ENCODE measurements around the gene AGAP3. TPM values are rescaled to one million over a fixed set of nuclear protein-coding genes. Genes with fewer than 3 reads are reported as not detected.
"Not testable (repeated sequence)": the region's sequence is repeated elsewhere in the genome, so short reads cannot be mapped to it uniquely, and the experiment has no call there.

Gene AGAP3
- 10 to 100 TPM; 52.1 to 62.8 TPM for total RNA-seq

DNA sequence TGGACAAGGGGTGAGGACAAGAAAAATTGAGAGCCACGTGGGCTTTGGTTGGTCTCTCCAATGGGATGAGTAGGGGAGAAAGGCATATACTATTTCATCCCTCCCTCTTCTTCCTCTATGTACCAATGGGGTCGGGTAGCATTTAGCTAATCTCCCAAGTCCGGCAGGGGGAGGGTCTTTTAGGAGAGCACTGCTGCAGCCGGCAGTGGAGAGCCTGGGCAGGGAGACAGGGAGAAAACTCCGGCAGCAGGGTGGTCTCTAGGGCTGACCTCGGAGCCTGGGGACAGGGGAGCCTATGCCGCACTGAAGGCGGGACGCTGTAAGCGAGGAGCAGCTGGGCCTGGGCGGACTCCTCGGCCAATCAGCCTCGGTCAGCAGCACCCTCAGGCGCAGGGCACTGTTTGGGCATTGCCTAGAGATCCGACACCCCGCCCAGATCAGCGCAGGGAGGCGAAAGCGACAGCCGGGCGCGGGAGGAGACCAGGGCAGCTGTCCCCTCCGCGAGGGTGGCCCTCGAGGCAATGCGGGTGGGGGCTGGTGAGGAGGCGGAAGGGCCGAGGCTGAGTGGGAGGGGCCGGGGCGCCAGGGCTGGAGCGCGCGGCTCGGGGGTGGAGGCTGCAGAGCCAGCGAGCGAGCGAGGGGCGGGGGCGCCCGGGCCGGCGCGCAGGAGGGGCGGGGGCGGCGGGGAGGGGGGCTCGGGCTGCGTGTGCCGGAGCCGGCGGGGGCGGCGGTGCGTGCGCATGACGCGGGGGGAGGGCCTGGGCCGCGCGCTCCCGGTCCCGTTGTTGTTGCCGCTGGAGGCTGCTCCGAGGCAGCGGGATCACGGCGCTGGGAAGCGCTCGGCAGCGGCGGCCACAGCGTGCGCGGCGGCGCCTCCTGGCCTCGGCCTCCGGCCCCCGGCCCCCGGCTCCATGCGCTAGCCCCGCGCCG lies at the start of gene AGAP3:
AGAP3 (plus strand) TSS at position 785 of the 930 bp plus-strand sequence. CDS start 267 bp downstream, outside the sequence.
- Histone ChIP-seq H3K27me3 (replicated peaks; ENCODE audit: insufficient read depth) (no peaks in the 10 kb centered on the region), H3K4me1 (ENCODE audit: control insufficient read depth in 1 of 2, low read depth in 2 of 2) (peaks cover 37 to 60% of the 10 kb centered on the region in 2 donors)
- ATAC-seq (ENCODE audit: insufficient number of reproducible peaks, low FRiP score, low read depth): peak; percentile 21

DNA sequence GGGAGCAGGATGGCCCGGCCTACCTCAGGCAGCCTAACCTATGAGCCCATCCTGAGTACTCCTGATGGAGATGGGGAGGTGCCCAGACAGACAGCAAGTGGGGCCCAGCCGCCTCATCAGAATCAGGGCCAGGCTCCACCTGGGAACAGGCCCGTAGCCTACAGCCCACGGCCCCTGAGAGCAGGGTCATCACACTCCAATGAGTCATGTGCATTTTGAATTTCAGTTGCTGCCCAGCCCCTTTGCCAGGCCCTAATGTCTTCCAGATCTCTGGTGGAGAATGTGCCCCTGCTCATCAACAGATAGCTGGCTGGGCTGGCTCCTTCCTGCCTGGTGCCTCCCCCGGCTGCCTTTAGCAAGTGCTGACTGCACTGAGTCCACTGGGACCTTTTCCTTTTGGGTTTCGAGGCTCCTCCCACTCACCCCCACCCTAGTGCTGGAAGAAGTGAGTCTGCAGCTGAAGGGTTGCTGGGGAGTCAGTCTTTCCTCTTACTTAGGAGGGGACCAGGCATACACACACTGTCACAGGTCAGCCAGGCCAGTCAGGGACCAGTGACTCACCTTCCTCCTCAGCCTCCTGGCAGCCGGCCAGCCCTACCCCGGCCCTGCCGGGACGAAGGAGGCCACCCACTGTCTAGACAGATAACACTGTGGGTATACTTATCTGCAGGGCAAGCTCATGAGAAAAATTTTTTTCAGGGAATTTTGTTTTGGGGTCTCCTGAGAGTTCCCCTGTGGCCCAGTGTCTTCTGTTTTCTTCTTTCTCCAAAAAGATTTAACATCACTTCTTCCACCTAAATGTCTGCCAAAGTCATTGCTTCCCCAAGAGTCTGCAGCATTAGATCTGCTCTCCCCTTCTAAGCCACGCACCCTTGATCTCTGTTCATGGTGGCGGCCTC lies 47.1 kb upstream of the AGAP3 start:
- Histone ChIP-seq H3K4me1 (ENCODE audit: control insufficient read depth in 1 of 2, low read depth in 2 of 2) (peaks cover 11 to 12% of the 10 kb centered on the region in 2 donors), H3K27me3 (replicated peaks; ENCODE audit: insufficient read depth) (no peaks in the 10 kb centered on the region), H3K4me3 (no peak overlapping the region), H3K27ac (peak overlapping the region in 1 of 2 donors; percentile 62), H3K9me3 (no peaks in the 10 kb centered on the region), H3K36me3 (peaks cover 30% of the 10 kb centered on the region)
- ATAC-seq (ENCODE audit: insufficient number of reproducible peaks, low FRiP score, low read depth) (peak; percentile 84), DNase-seq (ENCODE audit: low spot score) (peak; percentile 63)
- TF ChIP-seq, protein P1, sequence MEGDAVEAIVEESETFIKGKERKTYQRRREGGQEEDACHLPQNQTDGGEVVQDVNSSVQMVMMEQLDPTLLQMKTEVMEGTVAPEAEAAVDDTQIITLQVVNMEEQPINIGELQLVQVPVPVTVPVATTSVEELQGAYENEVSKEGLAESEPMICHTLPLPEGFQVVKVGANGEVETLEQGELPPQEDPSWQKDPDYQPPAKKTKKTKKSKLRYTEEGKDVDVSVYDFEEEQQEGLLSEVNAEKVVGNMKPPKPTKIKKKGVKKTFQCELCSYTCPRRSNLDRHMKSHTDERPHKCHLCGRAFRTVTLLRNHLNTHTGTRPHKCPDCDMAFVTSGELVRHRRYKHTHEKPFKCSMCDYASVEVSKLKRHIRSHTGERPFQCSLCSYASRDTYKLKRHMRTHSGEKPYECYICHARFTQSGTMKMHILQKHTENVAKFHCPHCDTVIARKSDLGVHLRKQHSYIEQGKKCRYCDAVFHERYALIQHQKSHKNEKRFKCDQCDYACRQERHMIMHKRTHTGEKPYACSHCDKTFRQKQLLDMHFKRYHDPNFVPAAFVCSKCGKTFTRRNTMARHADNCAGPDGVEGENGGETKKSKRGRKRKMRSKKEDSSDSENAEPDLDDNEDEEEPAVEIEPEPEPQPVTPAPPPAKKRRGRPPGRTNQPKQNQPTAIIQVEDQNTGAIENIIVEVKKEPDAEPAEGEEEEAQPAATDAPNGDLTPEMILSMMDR (IDR thresholded peaks at IDR 0.05): no peak

More for the DNA sequence above, at the start of gene AGAP3:
- TF ChIP-seq, protein P1 (IDR thresholded peaks at IDR 0.05): no peak
- peak within 1 kb of the TSS; percentile 84 for H3K4me3 ChIP-seq
- H3K36me3 ChIP-seq: no peaks in the 10 kb centered on the region
- DNase-seq (ENCODE audit: low spot score): peak; percentile 52
- H3K27ac ChIP-seq: peak within 1 kb of the TSS; percentile 72 to 87
- H3K9me3 ChIP-seq: no peaks in the 10 kb centered on the region

DNA sequence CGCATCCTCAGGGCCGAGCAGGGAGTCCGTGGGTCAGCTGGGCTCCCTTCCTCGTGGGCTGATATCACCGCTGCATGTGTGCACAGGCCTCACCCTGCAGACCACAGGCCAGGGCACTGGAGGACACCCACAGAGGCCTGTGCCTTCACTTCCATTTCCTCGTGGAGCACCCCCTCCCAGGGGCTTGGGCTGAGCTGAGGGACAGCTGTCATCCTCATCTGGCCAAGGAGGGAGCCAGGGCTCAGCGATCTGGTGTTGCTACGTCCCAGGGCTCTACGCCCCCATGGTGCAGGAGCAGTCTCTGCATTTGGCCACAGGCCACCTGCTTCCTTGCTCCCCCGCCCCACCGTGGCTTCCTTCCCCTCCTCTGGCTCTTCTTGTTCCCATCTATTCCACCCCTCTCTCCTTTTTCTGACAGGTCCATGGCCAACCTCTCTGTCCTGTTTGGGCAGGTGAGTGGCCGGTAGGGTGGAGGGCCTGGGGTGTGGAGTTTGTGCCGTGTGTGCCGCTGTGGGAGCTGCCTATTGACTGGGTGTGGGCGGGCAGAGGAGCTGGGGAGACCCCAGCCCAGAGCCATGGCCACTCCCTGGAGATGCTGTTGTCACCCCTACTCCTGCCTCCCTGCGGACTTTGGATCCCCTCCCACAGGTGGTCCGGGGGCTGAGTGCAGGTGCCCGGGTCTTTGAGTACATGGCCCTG lies 46.3 kb upstream of the AGAP3 start:
- Histone ChIP-seq H3K36me3 (peaks cover 30% of the 10 kb centered on the region), H3K4me1 (ENCODE audit: control insufficient read depth in 1 of 2, low read depth in 2 of 2) (peaks cover 11 to 12% of the 10 kb centered on the region in 2 donors), H3K27ac (peak overlapping the region in 1 of 2 donors; percentile 62), H3K27me3 (replicated peaks; ENCODE audit: insufficient read depth) (no peaks in the 10 kb centered on the region), H3K4me3 (no peak overlapping the region), H3K9me3 (no peaks in the 10 kb centered on the region)
- no peak for DNase-seq (ENCODE audit: low spot score)
- no peak for ATAC-seq (ENCODE audit: insufficient number of reproducible peaks, low FRiP score, low read depth)
- TF ChIP-seq, protein P1 (IDR thresholded peaks at IDR 0.05): no peak

DNA sequence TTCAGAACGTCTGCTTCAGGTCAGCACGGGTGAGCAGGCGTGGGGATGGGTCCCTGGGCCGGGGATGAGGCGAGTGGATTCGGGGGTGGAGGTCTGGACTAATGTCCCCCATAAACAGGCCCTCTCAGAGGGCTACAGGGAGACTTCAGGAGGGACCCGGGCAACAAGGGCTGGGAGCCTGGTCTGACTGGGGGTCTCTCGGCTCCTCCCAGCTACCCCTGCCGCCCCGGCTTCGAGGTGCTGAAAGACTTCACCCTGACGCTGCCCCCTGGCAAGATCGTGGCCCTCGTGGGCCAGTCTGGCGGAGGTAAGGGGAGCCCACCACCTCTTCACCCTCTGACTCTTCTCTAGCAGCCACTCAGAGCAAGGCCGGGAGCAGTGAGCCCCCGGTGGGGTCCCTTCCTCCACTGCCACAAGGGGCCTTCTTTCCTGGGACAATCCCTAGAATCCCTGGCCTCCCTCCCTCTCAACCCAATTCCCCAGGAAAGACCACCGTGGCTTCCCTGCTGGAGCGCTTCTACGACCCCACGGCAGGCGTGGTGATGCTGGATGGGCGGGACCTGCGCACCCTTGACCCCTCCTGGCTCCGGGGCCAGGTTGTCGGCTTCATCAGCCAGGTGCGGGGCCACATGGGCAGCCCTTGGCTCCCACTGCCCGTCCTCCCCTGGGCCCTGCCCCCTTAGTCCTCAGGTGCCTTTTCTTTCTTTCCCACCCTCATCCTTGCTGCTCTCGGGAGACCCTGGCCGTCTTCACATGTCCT lies 45.5 kb upstream of the AGAP3 start:
- TF ChIP-seq, protein P1 (IDR thresholded peaks at IDR 0.05): no peak
- peaks cover 11 to 12% of the 10 kb centered on the region in 2 donors for H3K4me1 ChIP-seq (ENCODE audit: control insufficient read depth in 1 of 2, low read depth in 2 of 2)
- peaks cover 22% of the 10 kb centered on the region for H3K36me3 ChIP-seq
- no peaks in the 10 kb centered on the region for H3K9me3 ChIP-seq
- no peak overlapping the region for H3K27ac ChIP-seq
- ATAC-seq (ENCODE audit: insufficient number of reproducible peaks, low FRiP score, low read depth) (no peak), DNase-seq (ENCODE audit: low spot score) (no peak)
- H3K4me3 ChIP-seq: no peak overlapping the region
- no peaks in the 10 kb centered on the region for H3K27me3 ChIP-seq (replicated peaks; ENCODE audit: insufficient read depth)

DNA sequence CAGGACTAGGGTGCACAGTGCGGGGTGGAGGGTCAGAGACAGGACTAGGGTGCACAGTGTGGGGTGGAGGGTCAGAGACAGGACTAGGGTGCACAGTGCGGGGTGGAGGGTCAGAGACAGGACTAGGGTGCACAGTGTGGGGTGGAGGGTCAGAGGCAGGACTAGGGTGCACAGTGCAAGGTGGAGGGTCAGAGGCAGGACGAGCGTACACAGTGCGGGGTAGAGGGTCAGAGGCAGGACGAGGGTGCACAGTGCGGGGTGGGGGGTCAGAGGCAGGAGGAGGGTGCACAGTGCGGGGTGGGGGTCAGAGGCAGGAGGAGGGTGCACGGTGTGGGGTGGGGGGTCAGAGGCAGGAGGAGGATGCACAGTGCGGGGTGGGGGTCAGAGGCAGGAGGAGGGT lies 42.8 kb upstream of the AGAP3 start:
- not testable (repeated sequence) for H3K4me3 ChIP-seq
- peaks cover 10% of the 10 kb centered on the region in 2 donors for H3K4me1 ChIP-seq (ENCODE audit: control insufficient read depth in 1 of 2, low read depth in 2 of 2)

More for the DNA sequence above, 42.8 kb upstream of the AGAP3 start:
- not testable (repeated sequence) for ATAC-seq (ENCODE audit: insufficient number of reproducible peaks, low FRiP score, low read depth); H3K36me3 ChIP-seq; H3K27ac ChIP-seq; H3K27me3 ChIP-seq (replicated peaks; ENCODE audit: insufficient read depth); H3K9me3 ChIP-seq; DNase-seq (ENCODE audit: low spot score)

Measured in thoracic aorta (tissue), 2 donors.